Hematopoietic multipotent progenitor cell treated with erythropoietin and hydrocortisone succinate and interleukin-3 and kit ligand, for 4 days (in vitro differentiated cells): ENCODE data around the gene RERE.
"Not testable (repeated sequence)": the region's sequence is repeated elsewhere in the genome, so short reads cannot be mapped to it uniquely, and the experiment has no call there.

Experiments used
- DNase-seq: peaks from one replicate; pipeline ENCODE4 v3.0.0-alpha.2; 2015

RERE gene

DNA sequence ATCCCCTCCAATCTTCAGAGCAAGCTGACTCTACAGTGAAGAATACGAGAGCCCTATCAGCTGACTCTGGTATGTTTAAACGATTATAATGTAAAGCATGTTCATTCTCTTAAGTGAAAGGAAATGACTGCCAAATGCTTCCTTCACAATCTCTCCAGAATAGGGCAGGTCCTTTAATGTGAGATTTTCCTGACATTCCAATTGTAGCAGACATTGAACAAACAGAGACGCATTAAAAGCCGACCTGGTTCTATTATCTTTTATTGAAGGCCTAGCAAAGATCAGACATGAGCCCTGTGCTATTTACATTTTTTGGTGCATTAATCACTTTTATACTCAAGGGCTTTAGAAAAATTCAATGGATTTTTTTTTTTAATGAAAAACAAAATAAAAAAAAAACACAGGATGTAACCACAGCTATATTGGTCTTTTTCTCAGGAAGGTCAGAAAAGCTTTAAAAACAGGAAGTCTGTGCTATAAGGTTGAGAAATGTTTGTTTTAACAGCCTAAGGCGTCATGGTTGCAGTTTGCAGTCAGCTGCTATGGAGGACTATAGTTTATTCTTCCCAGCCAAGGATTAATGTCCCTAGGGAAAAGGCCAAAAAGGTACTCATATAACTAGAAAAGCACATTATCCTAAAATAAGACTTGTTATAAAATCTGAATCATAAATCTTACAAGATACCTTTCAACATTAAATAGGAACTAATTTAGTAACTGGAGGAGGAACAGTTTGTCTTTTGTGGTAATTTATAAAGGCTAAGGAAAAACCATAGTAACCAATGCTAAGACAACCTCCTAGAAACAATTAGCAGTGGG, 104.8 kb downstream of the RERE start:
- peak; percentile 77 for DNase-seq

DNA sequence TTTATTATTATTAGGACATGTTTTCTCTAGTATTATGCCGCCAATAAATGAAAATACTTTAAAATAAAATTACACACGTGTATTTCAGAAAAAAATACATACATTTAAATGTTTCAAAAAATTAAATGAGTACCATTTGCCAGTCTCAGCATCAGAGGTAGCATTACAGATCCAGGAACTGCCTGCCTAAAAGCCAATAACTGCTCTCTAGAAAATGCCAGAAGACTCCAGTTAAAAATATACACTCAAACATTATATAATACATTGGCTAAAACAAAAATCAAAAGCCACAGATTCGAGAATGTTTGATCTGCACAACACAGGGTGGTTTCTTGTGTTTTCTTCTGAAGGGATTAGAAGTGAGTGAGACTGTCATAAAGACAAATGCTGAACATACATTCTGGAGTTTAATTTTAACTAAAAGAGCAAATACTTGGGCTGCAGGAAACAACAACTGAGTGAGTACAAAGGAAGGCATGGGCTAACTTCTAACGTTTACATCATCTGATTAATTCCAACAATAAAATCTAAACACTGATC, 105.5 kb downstream of the RERE start:
- DNase-seq, result no peak

DNA sequence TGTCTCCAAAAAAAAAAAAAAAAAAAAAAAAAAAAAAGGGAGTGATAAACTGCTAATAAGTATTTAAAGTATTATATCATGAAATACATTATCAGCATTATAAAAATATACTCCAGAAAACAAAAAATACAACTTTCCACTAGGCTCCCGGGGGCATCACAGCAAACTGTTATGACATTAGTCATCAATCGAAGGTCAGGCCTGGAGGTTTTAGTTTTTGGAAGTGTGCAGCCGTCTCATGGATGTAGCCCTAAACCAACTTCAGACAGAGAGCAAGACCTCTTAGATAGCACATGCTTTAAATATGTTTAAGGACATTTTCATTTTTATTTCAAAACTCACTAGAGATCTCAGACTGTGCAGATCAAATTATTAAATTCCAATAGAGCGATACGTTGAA, 106.3 kb downstream of the RERE start:
- no peak for DNase-seq

DNA sequence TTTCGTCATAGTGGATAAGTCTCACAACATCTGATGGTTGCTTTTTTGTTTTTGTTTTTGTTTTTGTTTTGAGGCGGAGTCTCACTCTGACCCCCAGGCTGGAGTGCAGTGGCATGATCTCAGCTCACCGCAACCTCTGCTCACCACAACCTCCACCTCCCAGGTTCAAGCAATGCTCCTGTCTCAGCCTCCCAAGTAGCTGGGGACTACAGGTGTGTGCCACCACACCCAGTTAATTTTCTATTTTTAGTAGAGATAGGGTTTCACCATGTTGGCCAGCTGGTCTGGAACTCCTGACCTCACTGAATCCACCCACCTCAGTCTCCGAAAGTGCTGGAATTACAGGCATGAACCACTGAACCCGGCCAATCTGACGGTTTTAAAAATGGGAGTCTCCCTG, 109.2 kb downstream of the RERE start:
- DNase-seq, result no peak

- DNase-seq, result no peak
Observed at GRCh38 chr1:8706995-8707396, 110.4 kb downstream of the RERE start.

- DNase-seq, result no peak
Observed at GRCh38 chr1:8706291-8706690, 111.1 kb downstream of the RERE start.

- DNase-seq, result no peak
Observed at GRCh38 chr1:8704866-8705506, 112.5 kb downstream of the RERE start.

- DNase-seq, result peak; percentile 95
Observed at GRCh38 chr1:8702850-8703810, 114.3 kb downstream of the RERE start.

GRCh38 chr1:8702472-8702849, 115.0 kb downstream of the RERE start:
- DNase-seq, result no peak

DNA sequence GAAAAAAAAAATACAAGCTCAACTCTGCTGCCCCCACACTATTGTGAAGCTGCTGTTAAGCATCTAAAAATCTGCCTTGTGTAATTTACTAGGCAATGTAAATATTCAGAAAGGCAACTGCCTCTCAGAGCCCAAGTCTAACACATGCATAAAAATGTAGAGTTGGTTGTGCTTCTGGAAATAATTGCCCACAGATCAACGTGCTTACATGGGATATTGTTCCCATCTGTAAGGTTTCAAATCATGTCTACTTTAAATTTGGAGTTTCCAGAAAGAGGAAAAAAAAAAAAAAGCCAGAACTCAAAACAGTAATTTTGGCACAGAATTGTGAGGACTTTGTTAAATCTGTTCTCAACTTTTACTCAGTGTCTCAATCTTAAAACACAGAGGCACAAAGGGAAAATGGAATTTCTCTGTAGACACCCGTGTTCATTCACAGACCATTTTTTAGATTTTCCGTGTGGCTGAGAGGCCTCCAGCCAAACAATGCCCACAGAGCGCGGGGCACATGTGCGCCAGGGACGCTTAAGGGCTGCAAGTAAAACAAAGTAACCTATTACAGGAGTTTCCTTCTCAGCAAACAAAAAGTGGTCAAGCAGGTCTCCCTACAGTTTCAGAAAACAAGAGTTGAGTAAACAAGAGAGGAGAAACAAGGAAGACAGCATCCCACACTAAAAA, 115.5 kb downstream of the RERE start:
- DNase-seq, result peak; percentile 59

- no peak for DNase-seq
Observed at GRCh38 chr1:8699679-8700078, 117.8 kb downstream of the RERE start.

GRCh38 chr1:8698937-8699447, 118.4 kb downstream of the RERE start:
- DNase-seq, result no peak

- no peak for DNase-seq
Observed at GRCh38 chr1:8698012-8698630, 119.3 kb downstream of the RERE start.

DNA sequence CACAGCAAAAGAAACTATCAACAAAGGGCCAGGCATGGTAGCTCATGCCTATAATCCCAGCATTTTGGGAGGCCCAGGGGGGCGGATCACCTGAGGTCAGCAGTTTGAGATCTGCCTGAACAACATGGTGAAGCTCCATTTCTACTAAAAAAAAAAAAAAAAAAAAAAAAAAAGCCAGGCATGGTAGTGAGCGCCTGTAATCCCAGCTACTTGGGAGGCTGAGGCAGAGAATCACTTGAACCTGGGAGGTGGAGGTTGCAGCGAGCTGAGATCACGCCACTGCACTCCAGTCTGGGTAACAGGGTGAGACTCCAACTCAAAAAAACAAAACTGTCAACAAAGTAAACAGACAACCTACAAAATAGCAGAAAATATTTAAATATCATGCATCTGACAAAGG, 122.0 kb downstream of the RERE start:
- DNase-seq, result not testable (repeated sequence)

DNA sequence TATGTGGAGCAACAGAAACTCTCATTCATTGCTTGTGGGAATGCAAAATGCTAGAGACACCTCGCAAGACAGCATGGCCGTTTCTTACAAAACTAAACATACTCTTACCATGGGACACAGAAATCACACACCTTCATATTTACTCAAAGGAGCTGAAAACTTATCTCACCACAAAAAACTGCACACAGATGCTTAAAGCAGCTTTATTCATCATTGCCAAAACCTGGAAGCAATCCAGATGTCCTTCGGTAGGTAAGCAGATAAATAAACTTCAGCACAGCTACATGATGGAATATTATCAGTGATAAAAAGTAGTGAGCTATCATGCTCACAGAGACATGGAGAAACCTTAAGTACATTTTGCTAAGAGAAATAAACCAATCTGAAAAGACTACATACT, 124.3 kb downstream of the RERE start:
- DNase-seq, result no peak

- no peak for DNase-seq
Observed at GRCh38 chr1:8691662-8692061, 125.8 kb downstream of the RERE start.

DNA sequence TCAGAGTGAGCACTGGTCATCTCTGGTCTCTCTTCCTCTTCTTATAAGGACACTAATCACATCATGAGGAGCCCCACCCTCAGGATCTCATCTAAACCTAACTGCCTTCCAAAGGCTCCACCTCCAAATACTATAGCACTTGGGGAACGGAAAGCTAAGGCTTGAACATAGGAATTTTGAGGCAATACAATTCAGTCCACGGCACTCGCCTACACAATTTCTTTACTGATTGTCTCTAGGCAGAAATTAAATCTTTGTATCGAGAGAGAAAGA, 127.3 kb downstream of the RERE start:
- DNase-seq, result no peak

DNA sequence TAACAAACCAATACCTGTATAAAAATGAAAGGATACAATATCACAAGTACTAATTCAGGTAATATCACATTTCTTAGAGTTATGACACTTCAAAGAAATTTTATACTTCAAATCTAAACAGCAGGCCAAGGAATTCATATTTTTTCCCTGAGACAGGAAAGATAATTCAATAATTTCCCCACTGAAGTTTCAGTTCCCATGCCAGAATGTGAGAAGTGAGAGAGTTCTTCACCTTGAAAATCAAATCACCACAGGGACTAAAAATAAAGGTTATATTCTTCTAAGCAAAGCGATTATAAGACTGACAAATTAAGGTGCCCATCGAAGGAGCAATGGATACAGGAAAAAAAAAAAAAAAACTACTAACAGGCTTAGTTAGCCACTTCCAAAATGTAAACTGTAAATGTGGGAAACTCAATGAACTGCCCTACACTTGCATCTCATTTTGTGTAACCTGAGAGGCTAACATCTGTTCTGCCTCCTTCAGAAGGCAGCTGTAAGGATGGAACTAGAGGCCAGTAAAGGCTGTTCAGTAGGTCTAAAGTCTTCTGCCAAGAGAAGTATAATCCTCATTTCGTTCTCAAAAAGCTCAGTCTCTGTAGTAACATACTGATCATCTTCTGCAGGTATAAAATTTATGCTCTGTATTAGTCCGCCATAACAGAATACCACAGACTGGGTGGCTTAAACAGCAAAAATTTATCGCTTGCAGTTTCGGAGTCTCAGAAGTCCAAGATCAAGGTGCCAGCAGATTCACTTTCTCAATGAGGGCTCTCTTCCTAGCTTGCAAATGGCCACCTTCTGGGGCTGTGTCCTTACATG, 127.8 kb downstream of the RERE start:
- no peak for DNase-seq

GRCh38 chr1:8687538-8687937, 129.9 kb downstream of the RERE start:
- no peak for DNase-seq

- DNase-seq, result peak; percentile 34
Observed at GRCh38 chr1:8687039-8687438, 130.4 kb downstream of the RERE start.

DNA sequence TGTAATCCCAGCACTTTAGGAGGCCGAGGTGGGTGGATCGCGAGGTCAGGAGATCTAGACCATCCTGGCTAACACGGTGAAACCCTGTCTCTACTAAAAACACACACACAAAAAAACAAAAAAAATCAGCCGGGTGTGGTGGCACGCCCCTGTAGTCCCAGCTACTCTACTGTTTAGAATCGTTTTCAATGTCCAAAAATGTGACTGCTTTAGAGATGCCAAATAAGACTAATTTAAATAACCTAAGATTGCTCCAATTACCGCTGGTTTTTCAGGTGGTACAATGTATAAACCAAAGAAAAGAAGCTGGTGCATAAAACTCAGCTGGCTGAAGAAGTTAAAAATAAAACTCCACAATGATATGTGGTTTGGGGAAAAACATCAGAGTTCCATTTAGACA, 132.0 kb downstream of the RERE start:
- DNase-seq, result no peak
